Calu3 (cell line): ENCODE results near the gene TM4SF20. TPM values are rescaled to one million over a fixed set of nuclear protein-coding genes. Genes with fewer than 3 reads are reported as not detected.

Source experiments
- Bru-seq: library from RNA; stranded (reverse); fragments of 400-500 nt; gene quantifications from one replicate; lab custom pipeline; 2021; lab: Mats Ljungman, UMichigan
- BruChase-seq, 2 experiments: library from RNA; stranded (reverse); fragments of 400-500 nt; gene quantifications; one replicate each; lab custom pipeline; 2021; lab: Mats Ljungman, UMichigan
- BruUV-seq: library from RNA; stranded (reverse); fragments of 400-500 nt; replicated peaks from 2 replicates; lab custom pipeline; 2021; lab: Mats Ljungman, UMichigan
- CTCF ChIA-PET: fragments of 300-600 bp; sonication (Branson Sonifier 250); formaldehyde crosslinking; loops from one replicate; lab custom pipeline; 2022; ENCODE audit warnings: antibody characterized with exemption; lab: Charles Lee
- DNase-seq: peaks from one replicate; pipeline ENCODE4 v3.0.0; 2022
- H3K27ac Mint-ChIP-seq: one replicate; pipeline ENCODE4 v1.8.0; 2022; ENCODE audit warnings: mixed read lengths; ENCODE audit not compliant: unreplicated experiment
- H3K27me3 Mint-ChIP-seq: one replicate; pipeline ENCODE4 v1.8.0; 2022; ENCODE audit warnings: mixed read lengths; ENCODE audit not compliant: unreplicated experiment
- H3K36me3 Mint-ChIP-seq: one replicate; pipeline ENCODE4 v1.8.0; 2022; ENCODE audit warnings: mild to moderate bottlenecking, moderate library complexity, mixed read lengths; ENCODE audit not compliant: insufficient read depth, unreplicated experiment
- H3K4me1 Mint-ChIP-seq: one replicate; pipeline ENCODE4 v1.8.0; 2022; ENCODE audit warnings: mild to moderate bottlenecking, low read depth, mixed read lengths; ENCODE audit not compliant: unreplicated experiment
- H3K4me3 Mint-ChIP-seq: one replicate; pipeline ENCODE4 v1.8.0; 2022; ENCODE audit warnings: mild to moderate bottlenecking, low read depth, moderate library complexity, mixed read lengths; ENCODE audit not compliant: unreplicated experiment
- H3K9me3 Mint-ChIP-seq: one replicate; pipeline ENCODE4 v1.8.0; 2022; ENCODE audit warnings: low read depth, mixed read lengths; ENCODE audit not compliant: unreplicated experiment
- CTCF ChIP-seq: fragments of 200-600 bp; IDR thresholded peaks from one replicate; pipeline ENCODE4 v1.8.0; 2022; ENCODE audit warnings: antibody characterized with exemption; ENCODE audit not compliant: unreplicated experiment
- intact Hi-C: fragments of 100-400 bp; cut with micrococcal nuclease; formaldehyde crosslinking; loops from one replicate; pipeline ENCODE4 v1.10.0; 2022; ENCODE audit not compliant: unreplicated experiment
- long read RNA-seq: library from polyadenylated mRNA; stranded (forward); transcript quantifications from one replicate; pipeline ENCODE4 v2.0.0, GENCODE V29; 2022
- total RNA-seq: library from RNA; stranded (reverse); gene quantifications from 2 replicates; pipeline ENCODE4 v1.2.3, GENCODE V29; 2022

TM4SF20 gene
- total RNA-seq (not detected in 2 replicates), Bru-seq, nascent RNA (percentile 13 among the genes with signal in this experiment), BruChase-seq, experiment 1, labeled RNA remaining after a 6-hour chase (not detected), BruChase-seq, experiment 2, labeled RNA remaining after a 2-hour chase (percentile 1 among the genes with signal in this experiment)
- long read RNA-seq: 0 reads

- no peak within 1 kb of the TSS for H3K4me3 Mint-ChIP-seq
- no peaks in the 10 kb centered on the region for H3K9me3 Mint-ChIP-seq
- CTCF ChIA-PET: no interaction called here
These were observed at the start of gene TM4SF20 for GRCh38 chr2:227379095-227379494. TSS of gene TM4SF20 (minus strand) at chr2:227379306. CDS start at chr2:227379268, 38 bp downstream.

GRCh38 chr2:227428731-227429285 is 49.7 kb upstream of the TM4SF20 start:
- DNase-seq: no peak
- H3K27ac Mint-ChIP-seq: no peak overlapping the region
- no TSS peak for BruUV-seq
- H3K4me3 Mint-ChIP-seq: no peak overlapping the region
- H3K27me3 Mint-ChIP-seq: no peaks in the 10 kb centered on the region
- CTCF ChIA-PET: interaction anchor here (0.7 kb wide), 1 partner anchor 390 kb away, joined by 4 read pairs; no protein-coding TSS in a partner anchor
- intact Hi-C loops: no loop called here
- no peaks in the 10 kb centered on the region for H3K4me1 Mint-ChIP-seq
- no peak for TF ChIP-seq CTCF
- H3K36me3 Mint-ChIP-seq: peaks cover 4% of the 10 kb centered on the region
- H3K9me3 Mint-ChIP-seq: peaks cover 7% of the 10 kb centered on the region

More at GRCh38 chr2:227379095-227379494, at the start of gene TM4SF20:
- Mint-ChIP-seq H3K36me3 (no peaks in the 10 kb centered on the region), H3K4me1 (peaks cover 33% of the 10 kb centered on the region), H3K27me3 (no peaks in the 10 kb centered on the region), H3K27ac (no peak within 1 kb of the TSS)
- intact Hi-C loops: no loop called here
- BruUV-seq: no TSS peak
- DNase-seq: no peak
- no peak for TF ChIP-seq CTCF

- no peak for TF ChIP-seq CTCF
- no peak for DNase-seq
- CTCF ChIA-PET: no interaction called here
- Mint-ChIP-seq H3K36me3 (no peaks in the 10 kb centered on the region), H3K9me3 (no peaks in the 10 kb centered on the region), H3K4me1 (no peaks in the 10 kb centered on the region), H3K27me3 (no peaks in the 10 kb centered on the region), H3K4me3 (no peak overlapping the region), H3K27ac (no peak overlapping the region)
- intact Hi-C loops: no loop called here
- no TSS peak for BruUV-seq
These were observed 44.8 kb upstream of the TM4SF20 start for GRCh38 chr2:227423656-227424499.

GRCh38 chr2:227420087-227421052 is 41.3 kb upstream of the TM4SF20 start:
- Mint-ChIP-seq H3K4me1 (peaks cover 2% of the 10 kb centered on the region), H3K4me3 (no peak overlapping the region), H3K27me3 (no peaks in the 10 kb centered on the region), H3K36me3 (no peaks in the 10 kb centered on the region), H3K9me3 (no peaks in the 10 kb centered on the region), H3K27ac (no peak overlapping the region)
- DNase-seq: no peak
- CTCF ChIA-PET: interaction anchor here (0.6 to 0.7 kb wide), 3 partner anchors 24 to 743 kb away, joined by 3 to 4 read pairs (median 3); no protein-coding TSS in a partner anchor
- no TSS peak for BruUV-seq
- TF ChIP-seq CTCF: no peak
- intact Hi-C loops: no loop called here
